AG10803 (cell line): ENCODE results near the gene ABCD1.
"Not testable (repeated sequence)": the region's sequence is repeated elsewhere in the genome, so short reads cannot be mapped to it uniquely, and the experiment has no call there.

Experiments
- DNase-seq: peaks from one replicate; pipeline ENCODE4 v3.0.0; 2010; ENCODE audit warnings: low read depth
- H3K4me3 ChIP-seq: 2 replicates; pipeline ENCODE4 v1.5.1; 2011; ENCODE audit warnings: mild to moderate bottlenecking, low read length, control low read depth
- TF ChIP-seq, protein P1 (sequence below): conservative IDR thresholded peaks from 2 replicates; pipeline ENCODE4 v1.5.1; 2011; ENCODE audit warnings: mild to moderate bottlenecking, low read length, control low read depth, inconsistent platforms

ABCD1 gene

DNA sequence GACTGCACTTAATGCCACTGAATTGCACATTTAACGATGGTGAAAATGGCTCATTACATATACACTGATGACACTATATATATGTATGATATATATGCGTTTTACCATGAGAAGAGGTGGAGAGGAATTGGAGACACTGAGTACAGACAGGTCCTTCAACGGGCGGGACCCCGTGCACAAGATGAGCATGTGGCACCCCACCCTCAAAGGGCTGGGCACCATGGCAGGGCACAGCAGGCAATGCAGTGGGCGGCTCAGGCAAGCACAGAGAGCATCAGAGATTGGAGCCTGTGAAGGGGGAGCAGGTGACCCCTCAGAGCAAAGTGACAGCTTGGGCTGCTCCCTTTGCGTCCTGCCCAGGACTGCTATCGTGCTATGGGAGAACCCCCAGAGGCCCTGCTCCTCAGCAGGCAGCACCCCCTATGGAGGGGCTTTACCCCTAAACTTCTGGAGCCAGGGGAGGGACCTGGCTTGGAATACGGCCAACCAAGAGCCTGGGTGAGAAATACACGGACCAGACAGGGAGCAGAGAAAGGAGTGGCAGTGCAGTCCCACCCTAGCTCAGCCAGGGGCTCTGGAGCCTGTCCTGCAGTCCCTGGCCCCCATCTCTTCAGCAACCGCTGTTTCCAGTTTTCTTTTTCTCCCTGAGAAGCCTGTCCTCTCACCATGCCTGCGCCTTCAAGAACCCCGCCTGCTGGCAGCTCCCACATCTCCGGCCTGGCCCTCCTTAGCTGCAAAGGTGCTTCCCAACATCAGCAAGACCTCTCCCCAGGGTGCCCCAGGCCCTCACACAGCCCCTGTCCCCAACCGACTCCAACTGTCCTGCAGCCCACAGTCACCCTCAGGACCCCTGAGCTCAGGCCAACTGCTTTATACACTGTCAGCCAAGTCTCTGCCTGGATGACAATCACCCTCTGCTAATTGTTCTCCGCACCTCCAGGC, 26.5 kb upstream of the ABCD1 start:
- no peak for DNase-seq
- TF ChIP-seq, protein P1, sequence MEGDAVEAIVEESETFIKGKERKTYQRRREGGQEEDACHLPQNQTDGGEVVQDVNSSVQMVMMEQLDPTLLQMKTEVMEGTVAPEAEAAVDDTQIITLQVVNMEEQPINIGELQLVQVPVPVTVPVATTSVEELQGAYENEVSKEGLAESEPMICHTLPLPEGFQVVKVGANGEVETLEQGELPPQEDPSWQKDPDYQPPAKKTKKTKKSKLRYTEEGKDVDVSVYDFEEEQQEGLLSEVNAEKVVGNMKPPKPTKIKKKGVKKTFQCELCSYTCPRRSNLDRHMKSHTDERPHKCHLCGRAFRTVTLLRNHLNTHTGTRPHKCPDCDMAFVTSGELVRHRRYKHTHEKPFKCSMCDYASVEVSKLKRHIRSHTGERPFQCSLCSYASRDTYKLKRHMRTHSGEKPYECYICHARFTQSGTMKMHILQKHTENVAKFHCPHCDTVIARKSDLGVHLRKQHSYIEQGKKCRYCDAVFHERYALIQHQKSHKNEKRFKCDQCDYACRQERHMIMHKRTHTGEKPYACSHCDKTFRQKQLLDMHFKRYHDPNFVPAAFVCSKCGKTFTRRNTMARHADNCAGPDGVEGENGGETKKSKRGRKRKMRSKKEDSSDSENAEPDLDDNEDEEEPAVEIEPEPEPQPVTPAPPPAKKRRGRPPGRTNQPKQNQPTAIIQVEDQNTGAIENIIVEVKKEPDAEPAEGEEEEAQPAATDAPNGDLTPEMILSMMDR = no peak
- no peak overlapping the region for H3K4me3 ChIP-seq

DNA sequence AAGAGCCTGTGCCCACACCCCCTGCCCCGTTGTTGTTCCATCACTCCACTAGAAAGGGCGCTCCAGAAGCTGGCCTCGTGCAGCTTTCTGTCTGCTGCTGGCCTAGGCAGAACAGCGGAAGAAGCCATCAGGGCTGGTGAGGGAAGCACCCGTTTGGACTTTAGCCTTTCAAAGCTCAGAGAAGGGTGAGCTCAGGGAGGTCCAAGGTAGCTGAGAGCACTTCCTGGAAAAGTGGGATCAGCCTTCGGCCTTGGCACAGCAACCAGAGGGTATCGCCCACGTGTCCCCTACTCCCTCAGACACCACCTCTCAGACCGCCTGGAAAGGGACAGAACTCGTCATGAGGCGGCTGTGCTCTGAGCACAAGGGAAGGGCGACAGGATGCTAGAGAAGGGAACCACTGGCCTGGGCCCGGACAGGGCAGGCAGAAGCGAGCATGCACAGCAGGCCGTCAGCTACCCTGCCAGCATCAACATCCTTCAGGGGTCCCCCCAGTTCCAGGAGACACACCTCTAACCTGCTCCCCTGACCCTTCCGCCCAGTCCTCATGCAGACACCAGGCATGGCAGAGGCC, 25.4 kb upstream of the ABCD1 start:
- H3K4me3 ChIP-seq, DNase-seq: not testable (repeated sequence)

DNA sequence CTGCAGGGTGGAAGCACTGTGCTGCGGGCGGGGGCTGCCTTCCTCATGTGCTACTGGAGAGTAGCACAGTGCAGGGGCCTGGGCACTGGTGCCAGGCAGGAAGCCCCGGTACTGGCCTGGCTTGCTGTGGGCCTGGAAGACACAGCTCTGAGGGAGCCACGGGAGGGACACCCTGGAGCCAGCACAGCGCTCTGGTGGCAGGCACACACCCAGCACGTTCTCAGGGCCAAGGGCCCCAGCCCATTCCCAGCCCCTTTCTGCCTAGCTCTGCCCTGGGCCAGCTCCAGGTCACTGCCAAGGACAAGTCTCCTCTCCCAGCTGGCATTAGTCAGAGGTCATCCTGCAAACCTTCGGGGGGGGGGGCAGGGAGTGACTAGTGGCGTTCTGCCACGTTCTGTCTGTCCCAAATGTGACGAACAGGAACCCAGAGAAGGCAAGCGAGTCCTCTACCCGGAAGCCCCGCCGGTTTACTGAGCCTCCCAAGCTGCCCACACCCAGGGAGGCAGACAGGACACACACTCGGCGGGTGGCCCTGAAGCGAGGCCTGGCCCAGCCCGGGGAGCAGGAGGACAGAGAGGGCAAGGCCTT, 24.8 kb upstream of the ABCD1 start:
- H3K4me3 ChIP-seq, DNase-seq: not testable (repeated sequence)

DNA sequence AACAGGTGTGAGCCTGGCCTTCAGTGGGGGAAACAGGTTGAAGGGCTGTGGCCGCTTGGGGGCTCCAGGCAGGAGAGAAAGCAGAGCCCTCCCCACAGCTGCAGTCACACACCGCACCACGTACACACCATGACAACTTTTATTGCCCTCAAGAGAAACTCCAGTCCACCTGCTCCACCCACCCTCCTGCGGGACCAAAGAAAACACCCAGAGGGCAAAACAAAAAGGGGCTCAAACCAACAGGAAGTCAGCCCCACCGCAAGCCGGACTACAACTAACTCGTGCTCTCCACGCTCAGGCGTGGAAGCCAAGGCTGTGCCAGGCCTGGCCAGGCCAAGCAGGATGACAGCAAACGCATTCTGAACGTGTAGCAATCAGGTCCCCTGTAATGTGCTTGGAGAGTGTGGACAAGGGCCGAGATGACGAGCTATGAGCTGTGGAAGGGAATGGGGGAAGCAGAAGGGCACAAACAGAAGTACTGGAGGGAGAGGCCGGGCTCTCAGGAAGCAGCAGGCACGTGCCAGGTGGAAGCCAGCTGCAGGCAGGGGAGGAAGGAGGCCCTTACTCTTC, 24.2 kb upstream of the ABCD1 start:
- DNase-seq = no peak
- no peak overlapping the region for H3K4me3 ChIP-seq
- TF ChIP-seq, protein P1 = no peak

DNA sequence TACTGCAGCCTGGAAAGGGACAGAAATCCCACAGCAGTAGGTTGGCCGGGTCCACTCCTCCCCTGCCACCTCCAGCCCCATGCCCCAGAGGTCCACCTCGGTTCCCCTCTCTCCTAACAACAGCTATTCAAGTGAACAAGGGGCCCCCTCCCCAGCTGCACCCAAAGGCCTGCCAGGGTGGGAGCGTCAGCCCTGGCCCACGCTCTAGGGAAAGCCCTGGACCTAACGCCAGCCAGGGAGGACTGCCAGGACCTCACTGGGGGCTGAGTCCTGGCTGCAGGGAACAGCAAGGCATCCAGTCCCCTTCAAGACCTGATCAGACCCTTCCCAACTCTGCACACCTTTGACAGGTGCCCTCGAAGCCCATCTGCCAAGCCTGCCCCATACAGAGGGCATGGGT, 23.7 kb upstream of the ABCD1 start:
- DNase-seq = no peak
- TF ChIP-seq, protein P1 = no peak
- no peak overlapping the region for H3K4me3 ChIP-seq

DNA sequence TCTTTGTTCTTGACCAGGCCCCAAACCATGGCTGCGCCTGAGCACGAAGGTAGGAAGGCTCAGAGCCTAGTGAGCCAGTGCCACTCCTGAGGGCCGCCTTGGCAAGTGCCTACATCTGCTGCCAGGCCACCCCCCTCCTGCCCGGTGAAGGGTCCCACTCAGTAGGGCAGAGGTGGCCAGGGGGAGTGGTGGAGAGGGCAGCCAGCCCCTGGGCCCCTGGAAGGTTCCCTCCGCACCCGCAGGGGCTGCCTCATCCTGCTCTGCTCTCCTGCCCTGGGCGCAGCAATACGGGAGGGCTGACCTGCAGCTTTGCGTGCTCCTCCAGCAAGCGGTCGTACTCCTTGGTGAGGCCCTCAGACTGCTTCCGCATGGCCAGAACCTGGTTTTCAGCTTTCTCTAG, 22.9 kb upstream of the ABCD1 start:
- H3K4me3 ChIP-seq = no peak overlapping the region
- no peak for DNase-seq
- TF ChIP-seq, protein P1 = no peak

DNA sequence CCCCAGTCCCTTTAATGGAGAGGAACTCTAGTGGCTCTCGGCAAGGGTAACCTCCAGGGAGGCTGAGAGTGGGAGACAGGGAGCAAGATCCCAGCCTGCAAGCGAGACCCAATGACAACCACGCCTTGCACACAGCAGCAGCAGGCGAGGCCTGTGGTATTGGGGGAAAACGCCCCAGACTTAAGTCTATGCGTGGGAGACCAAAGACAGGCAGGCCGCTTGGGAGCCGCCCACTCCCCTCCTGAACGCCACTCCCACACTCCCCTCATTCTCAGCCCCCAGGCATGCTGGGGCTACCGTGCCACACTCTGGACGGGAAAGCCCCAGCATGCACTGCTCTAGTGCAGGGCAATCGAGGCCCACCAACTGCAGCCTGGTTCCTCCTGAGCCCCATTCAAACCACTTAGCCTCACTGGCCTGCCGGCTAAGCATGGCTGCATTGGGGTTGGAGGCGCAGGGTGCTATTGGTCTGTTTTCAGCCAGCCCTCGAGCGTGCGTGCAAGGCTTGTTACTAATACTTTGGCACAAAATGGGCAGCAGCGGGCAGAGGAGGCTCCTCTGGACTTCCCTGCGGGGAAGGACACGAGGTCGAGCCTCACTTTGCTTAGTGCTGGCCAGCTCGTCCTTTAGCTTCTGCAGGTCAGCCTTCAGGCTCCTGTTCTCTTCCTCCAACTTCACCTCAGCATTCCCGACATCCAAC, 22.2 kb upstream of the ABCD1 start:
- TF ChIP-seq, protein P1 = no peak
- H3K4me3 ChIP-seq = no peak overlapping the region
- no peak for DNase-seq
